HG03558 (cell line): Measurements from ENCODE around the gene NR4A2.

Source experiments
- ATAC-seq: cut with Tn5 transposase; IDR thresholded peaks from one replicate; pipeline ENCODE4 v1.9.1; 2021; ENCODE audit warnings: moderate number of reproducible peaks; ENCODE audit not compliant: unreplicated experiment; ENCODE audit errors: extremely low read depth

The NR4A2 gene

DNA sequence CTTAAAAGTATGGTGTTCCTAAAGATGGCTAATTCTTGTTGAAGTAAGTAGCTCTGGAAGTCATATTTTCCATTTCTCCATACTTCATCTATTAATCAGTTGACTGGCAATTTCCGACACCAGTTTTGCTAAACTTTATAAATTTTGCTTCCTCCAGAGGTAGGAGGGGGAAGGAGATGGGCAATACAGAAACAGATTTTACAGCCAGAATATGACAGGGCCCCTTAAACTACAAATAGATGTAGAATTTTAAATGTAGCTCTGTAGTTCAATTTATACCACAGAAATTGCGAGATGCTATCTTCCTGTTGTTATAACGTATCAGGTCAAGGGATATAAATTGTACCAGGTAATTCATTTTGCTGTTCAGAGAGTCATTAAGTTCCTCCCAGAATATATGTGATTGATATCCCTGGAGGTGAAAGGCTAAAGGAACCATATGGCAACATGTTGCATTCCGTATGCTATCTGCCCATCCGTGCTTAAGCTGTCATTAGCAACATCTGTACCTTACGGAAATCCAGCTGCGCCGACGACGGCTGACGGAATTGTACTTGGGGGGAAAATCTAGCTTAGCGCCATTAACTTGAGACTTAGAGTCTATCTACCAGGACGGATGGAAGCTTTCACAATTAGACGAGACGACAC is 8.4 kb upstream of the NR4A2 start:
- ATAC-seq: no peak

GRCh38 chr2:156340377-156340776 is 7.9 kb upstream of the NR4A2 start:
- ATAC-seq: no peak

- ATAC-seq: no peak
These were observed 7.3 kb upstream of the NR4A2 start for GRCh38 chr2:156339865-156340264.

DNA sequence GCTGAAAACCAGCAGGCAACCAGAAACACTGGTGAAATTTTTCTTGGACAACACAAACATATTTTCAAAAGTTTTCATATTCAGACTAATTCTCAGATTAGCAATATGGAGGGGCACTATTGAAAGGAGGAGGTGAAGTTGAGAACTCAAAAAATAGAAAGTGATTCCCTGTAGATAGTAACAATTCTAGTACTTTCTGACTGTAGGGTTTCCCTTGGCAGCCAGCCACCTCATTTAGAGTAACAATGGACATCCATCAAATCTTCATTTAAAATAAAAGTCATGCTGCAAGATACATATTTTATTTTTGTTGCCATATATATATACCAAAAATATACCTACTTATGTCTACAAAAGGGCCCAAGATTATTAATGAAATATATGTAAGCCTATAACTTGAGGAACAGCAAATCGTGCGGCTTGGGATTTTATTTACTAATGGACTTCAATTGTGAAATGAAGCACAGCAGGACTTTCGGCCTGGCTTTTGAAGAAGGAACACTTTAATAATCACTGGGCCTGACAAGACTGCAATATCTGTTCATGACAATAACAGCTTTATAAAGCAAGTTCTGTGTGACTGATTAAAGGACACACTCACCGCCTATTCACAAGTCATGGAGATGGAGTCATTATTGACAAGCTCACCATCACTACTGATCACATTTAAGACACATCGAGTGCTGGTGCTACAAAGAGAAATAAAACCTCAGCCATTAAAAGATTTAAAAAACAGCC is 6.8 kb upstream of the NR4A2 start:
- no peak for ATAC-seq

- ATAC-seq: no peak
These were observed 6.1 kb upstream of the NR4A2 start for GRCh38 chr2:156338578-156338977.

DNA sequence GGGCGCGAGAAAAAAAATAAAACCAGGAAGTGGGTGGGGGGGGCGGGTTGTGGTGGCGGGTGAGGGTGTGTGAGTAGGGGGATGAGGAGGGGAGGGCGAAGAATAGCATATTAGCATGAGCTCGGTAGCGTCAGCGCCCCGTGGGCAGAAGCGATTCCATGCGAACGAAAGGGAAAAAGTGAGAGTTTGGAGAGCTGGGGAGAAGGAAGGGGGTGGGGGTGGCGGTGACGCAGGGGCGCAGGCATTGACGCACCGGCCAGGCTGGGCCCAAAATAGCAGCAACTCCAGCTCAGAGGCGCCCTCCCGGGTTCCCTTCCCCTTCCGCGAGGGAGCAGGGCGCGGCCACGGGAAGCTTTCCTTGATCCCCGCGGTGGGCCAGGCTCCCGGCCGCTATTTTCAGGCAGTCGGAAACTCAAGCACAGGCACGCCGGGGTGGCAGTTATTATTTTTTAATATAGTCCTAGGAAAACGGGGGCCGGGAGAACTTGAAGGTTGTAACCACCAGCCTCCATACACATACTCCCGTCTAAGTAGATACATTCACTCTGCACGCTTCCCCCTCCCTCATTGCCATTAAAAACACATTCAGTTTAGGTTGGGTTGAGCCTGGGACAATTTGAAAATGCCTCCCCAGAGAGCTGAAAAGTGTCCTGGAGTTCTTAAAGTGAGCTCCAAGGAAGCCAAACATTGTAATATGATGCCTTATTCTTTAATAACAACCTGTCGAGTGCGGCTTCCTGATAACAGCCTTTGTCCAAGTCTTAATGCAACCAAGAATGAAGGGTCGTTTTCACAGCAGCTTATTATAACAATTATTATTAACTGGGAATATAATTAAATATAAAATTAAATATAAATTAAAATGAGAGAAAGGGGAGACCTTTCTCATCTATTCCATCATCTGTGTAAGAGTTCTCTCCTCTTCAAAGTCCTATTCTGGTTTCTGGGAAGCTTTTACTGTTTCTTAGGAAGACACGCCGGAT is 2.3 kb upstream of the NR4A2 start:
- ATAC-seq: no peak

DNA sequence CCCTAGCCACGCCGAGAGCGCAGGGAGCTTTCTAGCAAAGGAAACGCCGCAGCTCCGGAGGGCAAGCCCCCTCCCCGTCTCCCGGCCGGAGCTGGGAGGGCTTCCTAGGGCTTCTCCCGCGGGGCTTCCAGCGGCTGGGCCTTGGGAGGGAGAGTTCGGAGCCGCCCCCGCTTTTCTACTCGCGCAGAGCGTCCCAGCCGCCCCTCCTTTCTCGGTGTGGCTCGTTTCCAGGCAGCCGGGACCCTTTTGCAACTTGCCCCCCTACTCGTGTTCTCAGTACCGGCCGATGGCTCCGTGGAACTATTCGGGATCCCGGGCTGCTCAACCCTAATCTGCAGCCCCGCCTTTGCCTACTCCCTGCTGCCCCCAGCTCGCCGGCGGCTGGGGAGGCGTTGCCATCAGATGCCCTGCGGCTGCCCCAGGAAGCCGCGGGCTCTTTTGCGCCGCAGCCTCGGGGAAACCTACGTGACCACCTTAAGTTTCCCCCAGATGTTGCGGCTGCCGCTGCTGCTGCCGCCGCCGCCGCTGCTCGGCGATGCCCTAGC is 1.5 kb upstream of the NR4A2 start:
- ATAC-seq: no peak

DNA sequence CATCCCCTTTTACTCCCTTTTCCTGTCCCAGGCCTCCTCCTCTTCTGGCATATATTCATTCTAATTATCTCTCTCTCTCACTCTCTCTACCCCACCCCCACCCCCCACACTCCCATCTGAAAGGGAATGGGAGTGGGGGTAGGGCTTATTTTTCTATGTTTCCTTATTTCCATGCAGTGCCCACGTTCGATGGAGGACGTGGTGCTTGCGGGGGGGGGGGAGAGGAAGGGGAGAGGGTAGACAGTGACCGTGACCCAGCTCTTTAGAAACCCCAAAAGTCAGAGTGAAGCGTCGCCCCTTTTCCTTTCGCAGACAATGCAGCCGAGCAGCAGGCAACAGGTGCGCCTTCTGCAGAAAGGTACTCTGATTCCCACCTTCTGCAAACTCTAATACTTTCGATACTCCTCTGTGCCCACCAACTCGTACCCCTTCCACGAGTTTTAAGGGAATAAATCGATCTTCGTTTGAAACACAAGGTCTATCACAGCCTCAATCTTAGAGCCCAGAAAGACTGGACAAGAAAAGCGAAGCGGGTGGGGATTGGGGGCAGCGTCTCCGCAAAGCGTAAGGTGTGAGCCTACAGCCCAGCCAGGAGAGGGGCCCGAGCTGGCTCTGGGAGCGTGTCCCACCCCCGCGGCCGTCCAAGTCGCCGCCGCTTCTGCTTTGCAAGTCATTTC is 891 bp upstream of the NR4A2 start:
- no peak for ATAC-seq

DNA sequence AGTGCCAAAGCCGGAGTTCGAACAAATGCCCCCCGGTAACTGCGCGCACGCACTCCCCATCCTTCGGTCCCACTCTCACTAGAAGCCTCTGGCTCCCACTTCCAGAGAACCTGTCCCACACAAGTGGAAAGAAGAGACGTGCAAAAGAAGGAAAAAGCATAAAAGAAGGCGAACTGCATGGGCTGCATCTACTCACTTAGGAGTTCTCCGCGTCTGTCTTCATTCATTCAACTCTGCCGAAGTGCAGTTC is 312 bp downstream of the NR4A2 start:
- no peak for ATAC-seq

DNA sequence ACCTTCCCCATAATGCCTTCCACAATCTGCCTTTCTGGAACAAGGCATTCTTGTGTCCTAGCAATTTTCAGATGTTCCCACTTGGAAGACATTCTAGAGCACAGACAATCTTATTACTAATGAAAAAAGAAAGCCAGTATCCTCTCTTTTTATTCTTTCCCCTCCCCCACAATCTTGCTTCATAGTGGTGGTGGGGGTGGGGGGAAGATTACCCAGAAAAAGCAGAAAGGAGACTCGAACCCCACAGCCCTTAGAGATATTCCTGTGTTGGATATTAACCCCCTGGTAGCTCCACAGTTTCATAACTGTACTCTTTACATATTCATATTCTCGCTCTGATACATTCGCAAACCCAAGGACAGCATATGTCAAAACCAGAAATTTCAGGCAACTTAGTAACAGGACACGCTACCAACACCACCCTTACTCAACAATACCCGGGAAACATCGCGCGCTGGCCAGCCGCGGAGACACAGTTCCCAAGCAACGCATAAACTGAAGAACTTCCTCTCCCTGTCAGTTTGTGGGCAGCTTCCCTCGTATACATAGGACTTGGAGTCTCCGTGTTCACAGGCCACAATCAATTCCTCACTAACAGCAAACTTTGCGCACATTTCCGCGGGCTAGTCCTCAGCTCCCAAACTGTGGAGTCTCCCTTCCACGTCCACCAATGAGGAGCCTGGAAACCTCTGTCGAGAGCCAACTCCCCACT is 793 bp downstream of the NR4A2 start:
- ATAC-seq: no peak

DNA sequence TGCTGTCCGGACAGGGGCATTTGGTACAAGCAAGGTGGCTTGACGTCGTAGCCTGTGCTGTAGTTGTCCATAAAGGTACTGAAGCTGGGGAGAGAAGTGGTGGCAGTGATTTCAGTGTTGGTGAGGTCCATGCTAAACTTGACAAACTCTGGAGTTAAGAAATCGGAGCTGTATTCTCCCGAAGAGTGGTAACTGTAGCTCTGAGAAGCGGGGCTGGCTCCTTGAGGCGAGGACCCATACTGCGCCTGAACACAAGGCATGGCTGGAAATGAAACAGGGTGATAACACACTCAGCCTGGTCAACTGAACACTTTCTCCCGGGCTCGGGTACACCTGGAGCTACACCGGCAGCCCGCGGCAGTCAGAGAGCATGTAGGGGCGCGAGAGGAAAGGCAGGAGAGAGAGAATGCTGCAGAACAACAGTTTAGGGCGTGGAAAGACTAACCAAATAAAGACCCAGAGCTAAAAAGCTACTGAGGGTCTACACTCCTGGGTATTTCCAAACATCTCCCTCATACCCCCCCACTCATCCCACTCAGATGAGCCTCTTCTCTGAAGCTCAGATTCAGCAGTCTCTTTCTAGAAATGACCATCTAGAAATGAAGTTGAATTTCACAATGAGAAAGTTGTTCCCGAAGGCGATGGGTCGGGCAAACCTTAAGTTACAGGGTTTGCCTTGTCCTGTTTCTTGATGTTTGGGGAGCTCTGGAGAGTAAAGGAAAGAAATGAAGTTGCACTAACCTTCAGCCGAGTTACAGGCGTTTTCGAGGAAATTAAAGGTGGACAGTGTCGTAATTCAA is 2.4 kb downstream of the NR4A2 start:
- ATAC-seq: no peak

DNA sequence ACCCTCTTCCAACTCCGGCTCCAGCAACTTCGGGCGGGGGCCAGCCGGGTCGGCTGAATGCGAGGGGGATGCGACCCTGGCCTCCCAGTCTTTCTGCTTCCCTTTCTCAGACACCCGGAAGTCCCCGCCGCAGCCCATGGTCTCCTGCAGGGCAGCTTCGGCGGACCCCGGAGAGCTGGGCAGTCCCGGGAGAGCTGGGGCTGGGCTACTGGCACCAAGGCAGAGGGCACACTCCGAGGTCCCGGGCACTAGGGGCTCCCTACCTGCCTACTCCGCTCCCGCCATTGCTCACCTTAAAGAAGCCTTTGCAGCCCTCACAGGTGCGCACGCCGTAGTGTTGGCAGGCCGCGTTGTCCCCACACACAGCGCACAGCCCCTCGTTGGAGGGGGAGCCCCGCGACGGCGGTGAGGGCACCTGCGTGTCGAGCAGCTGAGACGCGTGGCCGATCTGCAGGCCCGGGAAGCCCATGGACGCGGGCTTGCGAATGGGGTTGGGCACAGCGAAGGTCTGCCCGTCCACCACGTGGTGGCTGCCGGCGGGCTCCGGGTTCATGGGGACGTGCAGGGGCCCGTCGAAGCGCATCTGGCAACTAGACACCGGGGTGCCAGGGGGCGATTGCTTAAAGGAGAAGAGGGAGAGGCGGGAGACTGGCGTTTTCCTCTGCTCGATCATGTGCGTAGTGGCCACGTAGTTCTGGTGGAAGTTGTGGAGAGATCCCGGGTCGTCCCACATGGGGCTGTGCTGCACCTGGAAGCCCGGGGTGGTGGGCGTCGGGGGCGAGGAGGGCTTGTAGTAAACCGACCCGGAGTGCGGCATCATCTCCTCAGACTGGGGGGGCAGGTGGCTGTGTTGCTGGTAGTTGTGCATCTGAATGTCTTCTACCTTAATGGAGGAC is 3.2 kb downstream of the NR4A2 start:
- ATAC-seq: no peak

GRCh38 chr2:156327835-156328695 is 4.5 kb downstream of the NR4A2 start:
- ATAC-seq: no peak

DNA sequence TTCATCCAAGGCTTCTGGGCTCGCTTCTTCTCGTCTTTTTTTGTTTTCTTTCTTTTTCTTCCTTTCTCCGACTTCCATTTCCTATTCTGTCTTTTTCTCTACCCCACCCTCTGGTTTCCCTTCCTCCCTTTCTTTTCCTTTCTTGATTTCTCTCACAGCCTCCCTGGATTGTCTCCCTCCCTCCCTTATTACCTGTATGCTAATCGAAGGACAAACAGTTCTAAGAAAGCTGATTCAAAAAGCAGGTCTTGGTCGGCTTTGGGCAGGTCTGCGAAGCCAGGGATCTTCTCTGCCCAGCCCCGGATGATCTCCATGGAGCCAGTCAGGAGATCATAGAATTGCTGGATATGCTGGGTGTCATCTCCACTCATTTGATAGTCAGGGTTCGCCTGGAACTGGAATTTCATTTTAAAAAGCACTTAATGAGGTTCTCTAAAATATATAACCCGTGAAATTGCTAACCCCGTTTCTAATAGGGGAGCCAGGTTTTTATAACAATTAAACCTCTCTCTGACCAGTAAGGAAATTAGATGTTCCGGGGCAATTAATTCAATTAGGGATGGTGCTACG is 5.9 kb downstream of the NR4A2 start:
- ATAC-seq: no peak

DNA sequence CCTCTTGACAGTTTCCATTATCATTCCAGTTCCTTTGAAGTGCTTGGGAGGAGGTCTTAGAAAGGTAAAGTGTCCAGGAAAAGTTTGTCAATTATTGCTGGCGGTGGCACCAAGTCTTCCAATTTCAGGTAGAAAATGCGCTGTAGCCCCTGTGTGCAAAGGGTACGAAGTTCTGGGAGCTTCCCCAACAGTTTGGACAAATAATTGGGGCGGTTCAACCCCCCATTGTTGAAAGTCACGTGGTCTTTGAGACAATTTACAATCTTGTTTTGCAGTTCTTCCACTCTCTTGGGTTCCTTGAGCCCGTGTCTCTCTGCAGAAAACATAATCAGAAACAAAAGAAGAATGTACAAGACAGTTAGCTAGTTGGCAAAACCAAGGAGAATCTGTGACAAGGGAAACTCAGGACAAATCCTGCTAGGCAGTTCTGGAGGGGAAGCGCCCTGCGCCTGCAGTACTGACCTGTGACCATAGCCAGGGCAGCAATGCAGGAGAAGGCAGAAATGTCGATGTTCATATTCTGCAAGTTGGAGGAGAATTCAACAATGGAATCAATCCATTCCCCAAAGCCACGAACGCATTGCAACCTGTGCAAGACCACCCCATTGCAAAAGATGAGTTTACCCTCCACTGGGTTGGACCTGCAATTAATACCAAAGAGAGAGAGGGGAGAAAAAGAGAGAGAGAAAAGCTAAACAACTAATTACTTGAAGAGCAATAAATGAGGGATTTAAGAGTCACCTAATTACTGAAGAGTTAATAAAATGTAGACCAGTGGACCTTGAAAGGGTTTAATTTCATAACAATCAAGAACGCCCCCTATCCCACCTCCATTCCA is 6.6 kb downstream of the NR4A2 start:
- no peak for ATAC-seq

- ATAC-seq: no peak
These were observed 8.8 kb downstream of the NR4A2 start for GRCh38 chr2:156323754-156324153.
